Heart right ventricle (tissue), 16 donors: ENCODE results near the gene TRMT13. TPM values are rescaled to one million over a fixed set of nuclear protein-coding genes. Genes with fewer than 3 reads are reported as not detected.

Source experiments
- ATAC-seq, 8 donors: fragments of 200-7000 bp; cut with Tn5 transposase; one replicate each; pipeline ENCODE4 v1.9.1; 2020; ENCODE audit warnings: mild to moderate bottlenecking in 8 of 8, moderate library complexity in 8 of 8, moderate number of reproducible peaks in 1 of 8
- DNase-seq, 2 donors: peaks; one replicate each; pipeline ENCODE4 v3.0.0-alpha.2; 2020
- H3K27ac ChIP-seq, 10 donors: fragments of 200-600 bp; sonication (generic) in 2 of 10; one replicate each; pipeline versions ENCODE4 v1.5.0 to v1.8.0; 2020 to 2022; ENCODE audit warnings: mild to moderate bottlenecking in 3 of 10
- H3K27me3 ChIP-seq, 7 donors: fragments of 200-600 bp; one replicate each; pipeline ENCODE4 v1.8.0; 2021 to 2022; ENCODE audit warnings: mild to moderate bottlenecking in 2 of 7
- H3K36me3 ChIP-seq, 9 donors: fragments of 200-600 bp; sonication (generic) in 1 of 9; one replicate each; pipeline versions ENCODE4 v1.5.0 to v1.8.0; 2020 to 2022; ENCODE audit warnings: mild to moderate bottlenecking in 2 of 9
- H3K4me1 ChIP-seq, 9 donors: fragments of 200-600 bp; sonication (generic) in 1 of 9; one replicate each; pipeline versions ENCODE4 v1.5.0 to v1.8.0; 2020 to 2022; ENCODE audit warnings: mild to moderate bottlenecking in 4 of 9
- H3K4me3 ChIP-seq, 10 donors: fragments of 200-600 bp; sonication (generic) in 2 of 10; one replicate each; pipeline versions ENCODE4 v1.5.0 to v1.8.0; 2020 to 2022; ENCODE audit warnings: mild to moderate bottlenecking in 7 of 10, moderate library complexity in 2 of 10
- H3K9me3 ChIP-seq, 11 donors: fragments of 200-600 bp in 10 of 11; sonication (generic) in 2 of 11; one replicate each; pipeline versions ENCODE4 v1.5.0 to v1.8.0; 2013 to 2022; ENCODE audit warnings: mild to moderate bottlenecking in 2 of 11, control low read depth in 1 of 11, moderate library complexity in 1 of 11
- WGBS, 2 donors: extraction: QIAGEN DNeasy Blood & Tissue Kit; methylation state at CpG; one replicate each; pipeline ENCODE4 v1.1.7; 2013; ENCODE audit warnings: inconsistent platforms in 1 of 2; 5-methylcytosine and 5-hydroxymethylcytosine counted together
- intact Hi-C, 10 donors: fragments of 100-400 bp; cut with DNase I; formaldehyde crosslinking; loops; one replicate each; pipeline versions ENCODE4 v1.11.1 to v1.14.2; 2022
- polyA plus RNA-seq, 2 donors: library from polyadenylated mRNA; stranded (reverse); fragments of 200-250 nt; gene quantifications; one replicate each; pipeline ENCODE4 v1.2.3, GENCODE V29; 2013
- total RNA-seq, 10 donors: library from RNA; stranded (reverse); fragmentation: NEBNext Ultra II Directional in 3 of 10; extraction: Animal tissue kit (Norgen Biotek cat#: 25700) in 3 of 10; gene quantifications; one replicate each; pipeline versions ENCODE4 v1.2.1 to v1.2.4, GENCODE V29; 2021 to 2023
- TF ChIP-seq, protein P1 (sequence below), 9 donors: fragments of 200-600 bp; sonication (generic) in 2 of 9; IDR thresholded peaks; one replicate each; pipeline versions ENCODE4 v1.5.0 to v1.8.0; 2021 to 2022; ENCODE audit warnings: antibody characterized with exemption in 9 of 9, mild to moderate bottlenecking in 5 of 9, moderate library complexity in 1 of 9
- donor health status: Arrhythmogenic right ventricular cardiomyopathy.
- donor health status: ischemic (EF 13 %, LVEDD 7.1; RV severe dilation, severe dysfunction).
- donor health status: healthy with polysubstance abuse.
- donor health status: DM: no; HTN: yes; CAD: no.
- donor health status: DM: no; HTN: no; CAD: no.
- donor health status: ischemic (EF 25% LVEDD 6.9; RV normal size, moderate dysfunction).
- donor health status: ischemic (EF 25% LVEDD 5.7; RV mildly dilated, moderate dysfunction).
- donor health status: healthy.
- donor health status: DM: yes; HTN: yes; CAD: no.
- donor health status: Ischemic cardiomyopathy.
- donor health status: ischemic (EF 35%, LVEDD 5.7; RV mildly dilated, moderate dysfunction).
- donor health status: nonischemic (EF 11% LVEDD 7.7; RV severe dilation, severe dysfunction).
- donor health status: DM: yes; HTN: yes; CAD: no.
- donor health status: PGD.
- donor health status: ischemic (EF 29% LVEDD 5.4; RV normal size, mild dysfunction).
- donor health status: nonischemic (EF 23%, LVEDD 6.1; RV moderate dilation, normal function).

Gene TRMT13
- total and polyA plus RNA-seq, 12 donors: 4.1 to 12.7 (median 5.5) TPM

DNA sequence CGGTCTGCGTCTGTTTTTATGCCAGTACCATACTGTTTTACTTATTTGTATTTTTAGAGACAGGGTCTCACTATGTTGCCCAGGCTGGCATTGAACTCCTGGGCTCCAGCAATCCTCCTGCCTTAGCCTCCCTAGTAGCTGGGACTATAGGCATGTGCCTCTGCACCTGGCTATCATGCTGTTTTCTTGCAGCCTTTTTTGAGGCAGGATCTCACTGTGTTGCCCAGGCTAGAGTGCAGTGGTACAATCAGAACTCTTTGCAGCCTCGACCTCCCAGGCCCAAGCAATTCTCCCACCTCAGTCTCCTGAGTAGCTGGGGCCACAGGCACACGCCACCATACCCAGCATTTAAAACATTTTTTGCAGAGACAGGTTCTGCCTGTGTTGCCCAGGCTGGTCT, 50.4 kb downstream of the TRMT13 start:
- no peaks in the 10 kb centered on the region for H3K36me3 ChIP-seq
- TF ChIP-seq, protein P1, sequence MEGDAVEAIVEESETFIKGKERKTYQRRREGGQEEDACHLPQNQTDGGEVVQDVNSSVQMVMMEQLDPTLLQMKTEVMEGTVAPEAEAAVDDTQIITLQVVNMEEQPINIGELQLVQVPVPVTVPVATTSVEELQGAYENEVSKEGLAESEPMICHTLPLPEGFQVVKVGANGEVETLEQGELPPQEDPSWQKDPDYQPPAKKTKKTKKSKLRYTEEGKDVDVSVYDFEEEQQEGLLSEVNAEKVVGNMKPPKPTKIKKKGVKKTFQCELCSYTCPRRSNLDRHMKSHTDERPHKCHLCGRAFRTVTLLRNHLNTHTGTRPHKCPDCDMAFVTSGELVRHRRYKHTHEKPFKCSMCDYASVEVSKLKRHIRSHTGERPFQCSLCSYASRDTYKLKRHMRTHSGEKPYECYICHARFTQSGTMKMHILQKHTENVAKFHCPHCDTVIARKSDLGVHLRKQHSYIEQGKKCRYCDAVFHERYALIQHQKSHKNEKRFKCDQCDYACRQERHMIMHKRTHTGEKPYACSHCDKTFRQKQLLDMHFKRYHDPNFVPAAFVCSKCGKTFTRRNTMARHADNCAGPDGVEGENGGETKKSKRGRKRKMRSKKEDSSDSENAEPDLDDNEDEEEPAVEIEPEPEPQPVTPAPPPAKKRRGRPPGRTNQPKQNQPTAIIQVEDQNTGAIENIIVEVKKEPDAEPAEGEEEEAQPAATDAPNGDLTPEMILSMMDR (IDR thresholded peaks at IDR 0.05): no peak
- WGBS, 2 donors: 96 to 98% methylated on average over 4 of the region's 4 CpGs
- no peak for ATAC-seq
- H3K27ac ChIP-seq: no peak overlapping the region
- no peak for DNase-seq
- peaks cover 0 to 13% (median 0%) of the 10 kb centered on the region in 11 donors for H3K9me3 ChIP-seq
- H3K4me1 ChIP-seq: peaks cover 0 to 8% (median 0%) of the 10 kb centered on the region in 9 donors
- H3K4me3 ChIP-seq: no peak overlapping the region
- intact Hi-C loops: no loop called here
- no peaks in the 10 kb centered on the region for H3K27me3 ChIP-seq

GRCh38 chr1:100184536-100184935, 51.6 kb downstream of the TRMT13 start:
- ATAC-seq (no peak), DNase-seq (no peak)
- no peak overlapping the region for H3K4me3 ChIP-seq
- H3K27me3 ChIP-seq: no peaks in the 10 kb centered on the region
- H3K9me3 ChIP-seq: peaks cover 0 to 13% (median 0%) of the 10 kb centered on the region in 11 donors
- no peak overlapping the region for H3K27ac ChIP-seq
- TF ChIP-seq, protein P1 (IDR thresholded peaks at IDR 0.05): no peak
- intact Hi-C loops: no loop called here
- H3K36me3 ChIP-seq: no peaks in the 10 kb centered on the region
- H3K4me1 ChIP-seq: peaks cover 0 to 18% (median 5%) of the 10 kb centered on the region in 9 donors
- WGBS, 2 donors: 53 to 59% methylated on average over 1 of the region's 1 CpG

GRCh38 chr1:100187912-100188311, 54.9 kb downstream of the TRMT13 start:
- peak overlapping the region in 1 of 10 donors; percentile 7 for H3K4me3 ChIP-seq
- peaks cover 0 to 13% (median 0%) of the 10 kb centered on the region in 11 donors for H3K9me3 ChIP-seq
- DNase-seq (peak; percentile 17 to 62), ATAC-seq (peak; percentile 70 to 86 (median 78))
- H3K36me3 ChIP-seq: peaks cover 0 to 12% (median 0%) of the 10 kb centered on the region in 9 donors
- intact Hi-C loops: no loop called here
- peaks cover 0 to 21% (median 8%) of the 10 kb centered on the region in 9 donors for H3K4me1 ChIP-seq
- 43 to 55% methylated on average over 3 of the region's 3 CpGs for WGBS, 2 donors
- no peaks in the 10 kb centered on the region for H3K27me3 ChIP-seq
- peak overlapping the region; percentile 57 to 91 (median 76) for H3K27ac ChIP-seq
- TF ChIP-seq, protein P1 (IDR thresholded peaks at IDR 0.05): no peak

DNA sequence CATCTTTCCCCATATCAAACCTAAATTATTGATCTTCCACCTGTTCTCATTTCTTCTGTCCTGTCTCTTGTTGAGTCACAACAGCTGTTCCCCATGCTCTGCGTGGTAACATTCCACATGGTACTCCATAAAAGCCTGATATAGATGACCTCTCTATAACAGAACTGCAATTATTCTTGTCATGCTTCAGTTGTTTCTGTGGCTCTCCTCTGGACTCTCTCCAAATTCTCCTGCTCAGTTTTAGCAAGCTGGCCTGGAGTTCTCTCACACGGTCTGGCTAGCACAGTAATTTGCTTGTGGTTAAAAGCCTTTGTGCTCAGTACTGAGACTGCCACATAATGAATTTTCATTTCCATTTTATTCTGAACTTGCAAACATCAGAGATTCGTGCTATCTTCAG, 55.7 kb downstream of the TRMT13 start:
- peak; percentile 80 to 94 (median 86) for ATAC-seq
- peak in 1 of 2 donors; percentile 40 for DNase-seq
- Histone ChIP-seq H3K9me3 (peaks cover 0 to 9% (median 0%) of the 10 kb centered on the region in 11 donors), H3K36me3 (peaks cover 0 to 19% (median 0%) of the 10 kb centered on the region in 9 donors), H3K4me1 (peaks cover 0 to 21% (median 8%) of the 10 kb centered on the region in 9 donors), H3K4me3 (peak overlapping the region in 1 of 10 donors; percentile 7), H3K27me3 (no peaks in the 10 kb centered on the region), H3K27ac (peak overlapping the region; percentile 57 to 91 (median 76))
- intact Hi-C loops: no loop called here
- WGBS, 2 donors: 32 to 34% methylated on average over 3 of the region's 3 CpGs
- TF ChIP-seq, protein P1 (IDR thresholded peaks at IDR 0.05): no peak
